CD4-positive, alpha-beta T cell treated with Interleukin-1 beta for 1 hour (primary cell): Measurements from ENCODE around the gene BARX1.
"Not testable (repeated sequence)": the region's sequence is repeated elsewhere in the genome, so short reads cannot be mapped to it uniquely, and the experiment has no call there.

ENCODE experiments used
- DNase-seq, 2 donors: peaks; one replicate each; pipeline ENCODE4 v3.0.0-alpha.2; 2020 to 2022

Gene BARX1

GRCh38 chr9:93950619-93951601 is 4.2 kb downstream of the BARX1 start:
- DNase-seq = no peak

DNA sequence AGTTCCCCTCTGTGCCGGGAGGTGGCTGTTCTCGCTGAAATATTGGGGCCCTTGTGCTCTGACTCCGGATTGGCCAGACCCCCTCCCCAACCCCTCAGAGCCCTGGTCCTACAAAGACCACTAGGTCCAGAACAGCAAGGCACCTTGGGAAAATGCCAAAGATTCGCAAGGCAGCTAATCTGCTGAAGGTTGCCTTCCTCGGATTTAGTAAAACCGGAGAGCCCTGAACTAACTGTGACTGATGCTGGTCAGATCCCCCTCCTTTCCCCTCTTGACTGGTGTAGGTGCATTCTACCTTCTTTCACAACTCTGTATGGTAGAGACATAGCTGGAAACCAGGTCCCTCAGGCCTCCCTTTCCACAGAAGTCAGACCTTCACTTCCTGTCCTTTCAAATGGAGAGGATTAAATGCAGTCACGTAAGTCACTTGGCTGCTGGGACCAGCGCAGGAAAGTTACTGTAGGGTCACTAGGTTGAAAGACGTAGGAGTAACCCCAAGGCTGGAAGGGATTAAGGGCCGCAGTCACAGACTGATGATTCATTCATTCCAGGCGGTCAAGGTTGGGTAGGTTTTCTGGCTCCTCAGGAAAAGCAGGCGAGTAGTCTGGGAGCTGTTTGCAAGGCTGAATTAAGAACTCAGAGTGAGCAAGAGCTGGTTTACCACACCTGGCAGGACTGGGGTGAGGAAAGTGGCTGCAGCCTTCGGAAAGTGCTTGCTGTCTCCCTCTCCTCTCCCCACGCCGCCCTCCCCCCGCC is 5.3 kb downstream of the BARX1 start:
- no peak for DNase-seq

- DNase-seq = no peak
These were observed 6.0 kb downstream of the BARX1 start for GRCh38 chr9:93949073-93949693.

- DNase-seq = no peak
These were observed 6.6 kb downstream of the BARX1 start for GRCh38 chr9:93948441-93949072.

GRCh38 chr9:93947409-93948070 is 7.6 kb downstream of the BARX1 start:
- no peak for DNase-seq

DNA sequence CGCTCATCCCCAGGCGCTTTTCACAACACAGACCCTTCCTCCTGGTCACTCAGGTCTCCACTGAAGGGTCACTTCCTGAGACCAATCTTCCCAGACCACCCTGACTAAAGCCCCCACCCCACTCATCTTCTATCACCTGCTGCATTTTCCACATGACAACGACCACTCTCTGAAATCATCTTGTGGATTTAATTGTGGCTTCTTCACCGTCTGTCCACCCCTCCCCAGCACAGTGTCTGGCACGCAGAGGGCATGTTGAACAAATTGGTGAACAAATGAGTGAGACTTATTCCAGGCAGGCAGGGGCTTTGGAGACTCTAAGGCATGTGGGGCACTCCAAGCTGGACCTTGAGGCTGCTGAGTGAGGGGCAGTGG is 8.8 kb downstream of the BARX1 start:
- no peak for DNase-seq

GRCh38 chr9:93945400-93946337 is 9.5 kb downstream of the BARX1 start:
- DNase-seq = no peak

DNA sequence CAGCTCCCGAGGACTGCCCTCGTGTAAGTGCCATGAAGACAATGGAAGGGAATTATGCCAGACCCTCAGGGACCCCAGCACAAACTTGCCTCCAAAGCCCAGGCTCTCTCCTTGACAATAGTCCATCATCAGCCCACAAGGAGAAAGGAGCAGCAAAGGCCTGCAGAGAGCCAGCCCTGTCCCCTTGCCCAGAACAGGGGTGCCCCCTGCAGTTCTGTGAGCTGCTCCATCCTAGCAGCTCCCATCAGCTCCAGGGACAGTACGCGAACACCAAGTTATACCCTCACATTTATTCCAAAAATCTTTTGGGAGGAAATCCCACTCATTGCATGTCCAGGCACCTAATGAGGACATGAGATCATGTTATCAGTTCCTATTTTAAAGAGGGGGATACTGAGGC is 11.1 kb downstream of the BARX1 start:
- no peak for DNase-seq

GRCh38 chr9:93942161-93942560 is 13.0 kb downstream of the BARX1 start:
- DNase-seq = no peak

- no peak for DNase-seq
These were observed 13.7 kb downstream of the BARX1 start for GRCh38 chr9:93941493-93941892.

DNA sequence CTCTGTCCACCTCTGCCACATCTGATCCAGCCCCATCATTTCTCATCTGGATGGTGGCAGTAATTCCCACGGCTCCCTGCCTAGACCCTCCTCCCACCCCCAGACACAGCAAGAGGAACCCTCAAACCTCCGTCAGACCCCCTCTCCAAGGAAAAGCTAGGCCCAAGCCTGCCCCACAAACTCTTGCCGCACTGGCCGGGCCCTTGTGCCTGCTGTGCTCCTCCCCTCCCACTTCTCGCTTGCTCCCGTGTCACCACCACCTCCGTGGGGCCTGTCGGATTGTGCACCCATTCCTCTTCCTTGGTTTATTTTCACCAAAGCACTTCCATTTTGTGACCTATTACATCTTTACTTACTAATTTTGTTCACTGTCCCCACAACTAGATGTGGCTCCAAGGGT is 14.2 kb downstream of the BARX1 start:
- no peak for DNase-seq

DNA sequence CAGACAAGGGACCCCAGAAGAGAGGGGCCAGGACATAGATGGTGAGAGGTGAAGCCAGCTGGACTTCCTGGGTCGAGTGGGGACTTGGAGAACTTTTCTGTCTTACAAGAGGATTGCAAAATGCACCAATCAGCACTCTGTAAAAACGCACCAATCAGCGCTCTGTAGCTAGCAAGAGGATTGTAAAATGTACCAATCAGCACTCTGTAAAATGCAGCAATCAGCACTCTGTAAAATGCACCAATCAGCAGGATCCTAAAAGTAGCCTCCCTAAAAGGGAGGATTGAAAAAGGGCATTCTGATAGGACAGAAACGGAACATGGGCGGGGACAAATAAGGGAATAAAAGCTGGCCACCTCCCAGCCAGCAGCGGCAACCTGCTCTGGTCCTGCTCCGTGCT is 15.6 kb downstream of the BARX1 start:
- not testable (repeated sequence) for DNase-seq

- no peak for DNase-seq
These were observed 18.0 kb downstream of the BARX1 start for GRCh38 chr9:93937193-93937592.

- DNase-seq = no peak
These were observed 23.2 kb downstream of the BARX1 start for GRCh38 chr9:93931905-93932304.

- DNase-seq = no peak
These were observed 25.1 kb downstream of the BARX1 start for GRCh38 chr9:93930070-93930469.

GRCh38 chr9:93929231-93929630 is 25.9 kb downstream of the BARX1 start:
- DNase-seq = no peak

GRCh38 chr9:93922535-93922934 is 32.6 kb downstream of the BARX1 start:
- no peak for DNase-seq

DNA sequence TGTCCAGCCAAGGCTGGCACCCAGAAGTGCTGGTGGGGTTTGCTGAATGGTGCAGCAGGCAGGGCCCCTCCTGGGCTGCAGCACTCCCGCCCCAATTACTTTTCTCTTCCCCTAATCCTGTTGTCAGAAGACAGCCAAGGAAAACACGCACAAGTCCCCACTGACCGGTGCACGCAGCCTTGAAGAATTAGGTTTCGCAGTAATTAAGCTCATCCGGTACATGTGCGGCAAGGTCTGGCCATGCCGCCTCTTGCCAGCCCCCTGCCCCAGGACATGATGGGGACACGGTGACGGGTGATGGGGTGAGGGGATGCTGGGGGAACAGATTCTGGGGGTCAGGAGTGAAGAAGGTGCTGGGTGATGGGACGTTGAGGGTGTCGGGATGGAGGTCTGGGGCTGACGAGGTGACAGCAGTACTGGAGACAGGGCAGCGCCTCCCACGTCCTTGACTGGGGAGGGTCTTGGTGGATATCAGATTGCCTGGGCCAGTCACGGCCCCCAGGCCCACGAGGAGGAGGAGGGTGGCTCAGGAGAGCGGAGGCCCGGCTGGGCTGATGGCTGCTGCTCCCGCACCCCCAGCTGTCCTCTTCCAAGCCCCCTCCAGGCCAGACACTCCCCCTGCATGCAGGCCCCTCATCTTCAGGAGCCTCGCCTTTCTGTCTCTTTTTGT is 34.9 kb downstream of the BARX1 start:
- no peak for DNase-seq

DNA sequence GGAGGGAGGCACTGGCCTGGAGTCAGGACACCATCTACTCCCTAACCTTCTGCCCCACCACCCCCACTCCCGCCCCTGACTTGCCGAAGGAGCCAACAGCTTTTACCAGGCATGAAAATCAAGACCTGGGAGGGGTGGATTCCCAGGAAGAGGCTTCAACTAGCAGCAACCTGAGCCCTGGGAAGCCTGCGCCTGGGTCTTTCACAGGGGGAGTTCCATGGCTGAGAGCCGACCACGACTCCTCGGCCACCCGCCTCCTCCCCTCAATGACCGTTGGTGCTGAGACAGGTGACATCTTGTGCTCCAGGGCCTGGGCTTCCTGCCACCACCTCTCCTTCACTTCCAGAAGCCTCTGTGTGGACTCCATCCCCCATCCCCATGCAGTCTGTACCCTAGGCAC is 37.1 kb downstream of the BARX1 start:
- DNase-seq = no peak

DNA sequence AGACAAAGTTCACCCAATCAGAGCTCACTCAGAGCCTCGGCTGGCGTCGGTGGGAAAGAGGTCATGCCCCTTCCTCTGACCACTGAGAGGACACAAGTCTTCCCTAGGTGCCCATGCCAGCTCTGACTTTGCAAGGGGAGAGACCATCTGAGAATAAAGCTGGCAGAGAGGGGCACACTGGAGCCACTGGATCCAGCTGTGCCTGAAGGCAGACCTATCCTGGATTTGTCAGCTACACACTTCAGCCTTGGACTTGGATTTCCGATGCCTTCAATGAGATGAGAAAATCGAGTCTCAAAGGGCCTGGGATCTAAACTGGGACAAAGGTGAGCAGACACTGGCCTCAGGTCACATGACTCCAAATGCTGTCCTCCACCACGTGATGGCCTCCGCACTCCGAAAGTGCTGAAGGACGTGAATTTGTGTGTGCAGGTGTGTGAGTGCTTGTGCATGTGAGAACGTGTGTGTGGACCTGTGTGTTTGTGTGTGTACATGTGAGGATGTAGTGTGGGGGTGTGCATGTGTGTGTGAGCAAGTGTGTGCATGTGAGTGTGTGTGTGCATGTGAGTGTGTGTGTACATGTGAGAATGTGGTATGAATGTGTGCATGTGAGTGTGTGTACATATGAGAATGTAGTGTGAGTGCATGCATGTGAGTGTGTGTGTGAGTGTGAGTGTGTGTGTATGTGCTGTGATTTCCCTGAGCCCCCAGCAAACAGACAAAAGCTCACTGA is 37.9 kb downstream of the BARX1 start:
- no peak for DNase-seq
